Right ventricle myocardium inferior (tissue), 1 donor: ENCODE measurements around the gene ZNF502. TPM values are rescaled to one million over a fixed set of nuclear protein-coding genes. Genes with fewer than 3 reads are reported as not detected.

Experiments used
- ATAC-seq: fragments of 200-7000 bp; cut with Tn5 transposase; one replicate; pipeline ENCODE4 v1.9.1; 2020; ENCODE audit warnings: mild to moderate bottlenecking, moderate library complexity
- DNase-seq: peaks from one replicate; pipeline ENCODE4 v3.0.0; 2021; ENCODE audit errors: missing footprints
- intact Hi-C: fragments of 100-400 bp; cut with DNase I; formaldehyde crosslinking; loops from one replicate; pipeline ENCODE4 v1.11.0; 2022
- total RNA-seq: library from RNA; stranded (reverse); fragmentation: NEBNext Ultra II Directional; extraction: Animal tissue kit (Norgen Biotek cat#: 25700); gene quantifications from one replicate; pipeline ENCODE4 v1.2.1, GENCODE V29; 2021
- donor health status: DM: no; HTN: yes; CAD: no; lungs with severe emphysema.

Gene ZNF502
- total RNA-seq, 1 donor from 2014 or later = 2.4 TPM

DNA sequence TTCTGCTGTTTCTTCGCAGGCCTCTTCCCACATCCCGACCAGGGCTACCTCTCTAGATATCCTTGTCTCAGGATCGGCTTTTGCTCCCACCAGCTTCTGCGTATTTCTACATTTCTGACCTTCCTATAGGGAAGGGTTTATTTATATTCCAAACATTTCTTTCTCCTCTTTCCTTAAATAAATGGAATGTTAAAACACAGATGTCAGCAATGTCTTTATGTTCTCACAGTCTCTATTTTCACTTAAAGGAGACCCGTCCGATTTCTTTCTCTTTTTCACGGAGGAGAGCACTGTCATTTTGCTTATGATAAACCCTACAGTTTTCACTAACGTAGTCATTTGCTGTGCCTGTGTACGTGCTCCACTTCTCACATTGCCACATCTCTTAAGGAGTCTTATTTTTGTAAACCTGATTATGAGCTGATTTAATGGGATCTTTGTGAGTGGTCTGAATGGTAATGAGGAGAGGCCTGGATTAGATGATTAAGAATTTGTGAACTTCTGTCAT is 49.8 kb downstream of the ZNF502 start:
- intact Hi-C loops = no loop called here
- no peak for ATAC-seq

DNA sequence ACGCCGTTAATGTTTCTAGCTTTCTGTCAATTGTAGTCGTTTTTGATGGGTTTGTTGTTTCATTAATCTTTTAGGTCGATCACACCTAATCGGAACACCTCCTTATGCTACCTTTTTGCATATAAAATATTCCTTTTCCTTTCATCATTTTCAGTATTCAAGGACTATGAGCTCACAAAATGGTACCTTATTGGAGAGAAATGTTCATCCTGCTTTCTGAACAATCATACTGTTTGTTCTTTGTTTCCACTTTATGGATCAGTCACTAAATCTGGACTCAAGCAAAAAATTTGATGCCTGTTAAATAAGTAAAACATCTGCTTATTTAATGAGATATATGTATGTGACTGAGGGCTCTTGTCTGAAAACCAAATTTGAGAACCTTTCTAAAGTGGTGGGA is 50.2 kb downstream of the ZNF502 start:
- intact Hi-C loops = no loop called here
- ATAC-seq (no peak), DNase-seq (no peak)

More for the DNA sequence above, 49.8 kb downstream of the ZNF502 start:
- no peak for DNase-seq

- ATAC-seq (no peak), DNase-seq (no peak)
- intact Hi-C loops = no loop called here
Observed at GRCh38 chr3:44764248-44764647, 51.8 kb downstream of the ZNF502 start.

- DNase-seq (no peak), ATAC-seq (no peak)
- intact Hi-C loops = no loop called here
Observed at GRCh38 chr3:44771424-44772098, 59.1 kb downstream of the ZNF502 start.

DNA sequence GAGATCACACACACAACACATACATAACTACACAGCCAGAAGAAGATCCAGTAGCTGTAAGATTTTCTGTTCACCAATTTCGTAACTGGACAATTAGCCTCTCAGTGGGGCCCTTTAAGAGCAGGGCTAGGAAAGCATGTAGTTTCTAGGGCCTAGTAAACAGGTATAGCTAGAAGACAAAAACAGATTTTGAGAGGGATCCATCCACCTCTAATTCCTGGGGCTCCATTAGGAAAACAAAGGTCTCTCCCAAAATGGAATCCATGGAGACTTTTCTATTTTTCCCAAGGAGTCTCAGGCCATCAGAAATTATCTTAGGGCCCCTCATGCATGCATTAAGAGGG is 59.6 kb downstream of the ZNF502 start:
- ATAC-seq (no peak), DNase-seq (no peak)
- intact Hi-C loops = no loop called here

Other genes starting within 250 kb of the ZNF502 start
- gene ZNF445, start 235.0 kb upstream of the ZNF502 start, total RNA-seq = 12.7 TPM
- 2.1 TPM for gene ZKSCAN7, start 157.5 kb upstream of the ZNF502 start, total RNA-seq
- 0.49 TPM for gene ZNF660, start 127.7 kb upstream of the ZNF502 start, total RNA-seq
- 12.1 TPM for gene ZNF197, start 87.6 kb upstream of the ZNF502 start, total RNA-seq
- gene ZNF35, start 63.9 kb upstream of the ZNF502 start, total RNA-seq = 7.3 TPM
- gene ZNF501, start 17.0 kb downstream of the ZNF502 start, total RNA-seq = 5.4 TPM
- gene KIAA1143, start 49.0 kb downstream of the ZNF502 start, total RNA-seq = 32.1 TPM
- 1.2 TPM for gene KIF15, start 49.1 kb downstream of the ZNF502 start, total RNA-seq
- 8.8 TPM for gene TMEM42, start 149.3 kb downstream of the ZNF502 start, total RNA-seq
- not detected for gene TGM4, start 161.9 kb downstream of the ZNF502 start, total RNA-seq